Hepatocyte (in vitro differentiated cells): Measurements from ENCODE around the gene UTS2R.

Source experiments
- CTCF ChIP-seq: fragments of 200-600 bp; sonication (generic); IDR thresholded peaks from 2 replicates; pipeline ENCODE4 v1.5.1; 2016; ENCODE audit warnings: antibody characterized with exemption, mild to moderate bottlenecking; ENCODE audit not compliant: poor library complexity
- EZH2 ChIP-seq: fragments of 200-600 bp; sonication (generic); IDR thresholded peaks from 2 replicates; pipeline ENCODE4 v1.6.1; 2016; ENCODE audit warnings: antibody characterized with exemption, mild to moderate bottlenecking, borderline replicate concordance
- EZH2phosphoT487 ChIP-seq: fragments of 200-600 bp; sonication (generic); IDR thresholded peaks from one replicate; pipeline ENCODE4 v1.6.1; 2018; ENCODE audit warnings: antibody characterized with exemption, mild to moderate bottlenecking, low read depth, moderate library complexity; ENCODE audit not compliant: unreplicated experiment, severe bottlenecking

- TF ChIP-seq CTCF: no peak
- no peak for TF ChIP-seq EZH2phosphoT487
- no peak for TF ChIP-seq EZH2
Observed at GRCh38 chr17:82377924-82378740, 6.6 kb downstream of the UTS2R start.
